Measurements from ENCODE around the gene NUAK2. TPM values are rescaled to one million over a fixed set of nuclear protein-coding genes. Genes with fewer than 3 reads are reported as not detected.
A peak's percentile ranks its signal among the peaks of the same experiment; 100 is the strongest.

The NUAK2 gene
- total and polyA plus RNA-seq, 2 experiments from 2014 or later: 3.0 to 3.8 TPM

DNA sequence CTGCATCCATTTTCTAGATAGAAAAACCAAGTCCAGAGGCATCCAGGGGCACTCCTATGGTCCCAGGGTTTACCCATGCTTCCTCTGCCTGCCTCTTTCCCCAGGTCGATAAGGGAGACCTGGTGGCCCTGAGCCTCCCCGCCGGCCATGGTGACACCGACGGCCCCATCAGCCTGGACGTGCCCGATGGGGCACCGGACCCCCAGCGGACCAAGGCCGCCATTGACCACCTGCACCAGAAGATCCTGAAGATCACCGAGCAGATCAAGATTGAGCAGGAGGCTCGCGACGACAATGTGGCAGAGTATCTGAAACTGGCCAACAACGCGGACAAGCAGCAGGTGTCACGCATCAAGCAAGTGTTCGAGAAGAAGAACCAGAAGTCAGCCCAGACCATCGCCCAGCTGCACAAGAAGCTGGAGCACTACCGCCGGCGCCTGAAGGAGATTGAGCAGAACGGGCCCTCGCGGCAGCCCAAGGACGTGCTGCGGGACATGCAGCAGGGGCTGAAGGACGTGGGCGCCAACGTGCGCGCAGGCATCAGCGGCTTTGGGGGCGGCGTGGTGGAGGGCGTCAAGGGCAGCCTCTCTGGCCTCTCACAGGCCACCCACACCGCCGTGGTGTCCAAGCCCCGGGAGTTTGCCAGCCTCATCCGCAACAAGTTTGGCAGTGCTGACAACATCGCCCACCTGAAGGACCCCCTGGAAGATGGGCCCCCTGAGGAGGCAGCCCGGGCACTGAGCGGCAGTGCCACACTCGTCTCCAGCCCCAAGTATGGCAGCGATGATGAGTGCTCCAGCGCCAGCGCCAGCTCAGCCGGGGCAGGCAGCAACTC, 52.5 kb downstream of the NUAK2 start:
- Histone ChIP-seq H3K9me3 (ENCODE audit: low read depth) (no peaks in the 10 kb centered on the region), H3K4me3 (no peak overlapping the region), H3K27me3 (replicated peaks; ENCODE audit: insufficient read depth) (no peaks in the 10 kb centered on the region), H2AFZ (no peak overlapping the region), H4K20me1 (ENCODE audit: insufficient read depth) (no peaks in the 10 kb centered on the region), H3F3A (ENCODE audit: insufficient read depth) (peaks cover 4% of the 10 kb centered on the region; the same call in 1 of the 2 replicates), H3K4me2 (ENCODE audit: unreplicated experiment) (no peak overlapping the region), H3K4me1 (ENCODE audit: insufficient read depth) (peaks cover 9% of the 10 kb centered on the region), H3K36me3 (ENCODE audit: low read depth) (no peaks in the 10 kb centered on the region), H3K9me2 (ENCODE audit: insufficient read depth) (no peaks in the 10 kb centered on the region), H3K27ac (no peak overlapping the region), H3K9ac (no peak overlapping the region), H3K79me2 (ENCODE audit: insufficient read depth) (no peaks in the 10 kb centered on the region)
- DNase-seq: no peak
- in situ Hi-C loops (cut with MboI): no loop called here
- no peak for TF ChIP-seq EZH2phosphoT487 (IDR thresholded peaks at IDR 0.05; ENCODE audit: insufficient read depth, low read depth)
- TF ChIP-seq EZH2 (IDR thresholded peaks at IDR 0.05; ENCODE audit: insufficient read depth, poor library complexity, severe bottlenecking): no peak
- 97 to 98% methylated on average over 48 of the region's 48 CpGs for WGBS, 2 experiments (ENCODE audit: low coverage in 1 of 2, low lambda C conversion rate in 2 of 2, missing lambda C conversion rate in 2 of 2)

- Histone ChIP-seq H4K20me1 (ENCODE audit: insufficient read depth) (no peaks in the 10 kb centered on the region), H3K4me1 (ENCODE audit: insufficient read depth) (peaks cover 15% of the 10 kb centered on the region), H3K9me3 (ENCODE audit: low read depth) (no peaks in the 10 kb centered on the region), H3K4me2 (ENCODE audit: unreplicated experiment) (no peak overlapping the region), H3K27me3 (replicated peaks; ENCODE audit: insufficient read depth) (no peaks in the 10 kb centered on the region), H3K27ac (no peak overlapping the region), H3K9me2 (ENCODE audit: insufficient read depth) (no peaks in the 10 kb centered on the region), H3K79me2 (ENCODE audit: insufficient read depth) (no peaks in the 10 kb centered on the region), H3F3A (ENCODE audit: insufficient read depth) (peaks cover 9% of the 10 kb centered on the region; the same call in 1 of the 2 replicates), H3K36me3 (ENCODE audit: low read depth) (no peaks in the 10 kb centered on the region), H2AFZ (no peak overlapping the region), H3K9ac (no peak overlapping the region), H3K4me3 (no peak overlapping the region)
- no peak for TF ChIP-seq EZH2 (IDR thresholded peaks at IDR 0.05; ENCODE audit: insufficient read depth, poor library complexity, severe bottlenecking)
- TF ChIP-seq EZH2phosphoT487 (IDR thresholded peaks at IDR 0.05; ENCODE audit: insufficient read depth, low read depth): no peak
- in situ Hi-C loops (cut with MboI): no loop called here
- WGBS, 2 experiments (ENCODE audit: low coverage in 1 of 2, low lambda C conversion rate in 2 of 2, missing lambda C conversion rate in 2 of 2): 95 to 97% methylated on average over 8 of the region's 8 CpGs
- no peak for DNase-seq
Measured at GRCh38 chr1:205267306-205267902, 54.1 kb downstream of the NUAK2 start.

DNA sequence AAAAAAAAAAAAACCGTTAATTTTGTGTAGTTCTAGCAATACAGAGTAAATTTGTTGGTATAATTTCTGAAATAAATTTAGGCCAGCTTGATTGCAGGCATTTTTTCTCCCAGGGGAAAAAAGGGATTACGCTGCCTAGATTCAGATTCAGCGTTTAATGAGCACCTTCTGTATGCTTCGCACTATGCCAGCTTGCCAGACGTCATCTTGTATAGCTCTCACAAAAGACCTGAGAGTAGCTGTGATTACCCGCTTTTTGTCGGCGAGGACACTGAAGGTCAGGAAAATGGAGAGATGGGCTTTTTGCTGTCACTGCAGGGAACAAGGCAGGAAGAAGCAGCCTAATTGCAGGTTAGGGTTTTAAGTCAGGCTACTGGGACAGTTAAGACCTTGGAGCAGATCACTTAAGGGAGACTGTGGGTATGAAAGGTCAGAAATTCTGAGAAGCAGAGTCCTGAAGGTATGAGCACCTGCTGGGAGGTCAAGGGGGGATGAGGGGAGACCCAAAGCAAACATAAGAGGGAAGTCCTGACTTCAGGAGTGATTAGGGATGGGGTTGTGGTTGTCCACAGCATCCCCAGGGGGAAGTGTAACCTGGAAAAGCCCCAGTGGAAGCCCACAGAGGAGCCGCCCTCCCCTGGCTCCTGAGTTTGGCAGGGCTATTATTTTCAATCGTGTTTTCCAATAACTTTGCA, 54.8 kb downstream of the NUAK2 start:
- 0 out of 2 replicates have a peak overlapping the region, but pooled peaks have one; percentile 9 for H3K4me3 ChIP-seq
- TF ChIP-seq EZH2 (IDR thresholded peaks at IDR 0.05; ENCODE audit: insufficient read depth, poor library complexity, severe bottlenecking) (no peak), EZH2phosphoT487 (IDR thresholded peaks at IDR 0.05; ENCODE audit: insufficient read depth, low read depth) (no peak)
- H3K36me3 ChIP-seq (ENCODE audit: low read depth): no peaks in the 10 kb centered on the region
- no peak overlapping the region for H3K4me2 ChIP-seq (ENCODE audit: unreplicated experiment)
- no peaks in the 10 kb centered on the region for H3K79me2 ChIP-seq (ENCODE audit: insufficient read depth)
- H3K27ac ChIP-seq: peak overlapping the region; percentile 51
- H4K20me1 ChIP-seq (ENCODE audit: insufficient read depth): no peaks in the 10 kb centered on the region
- peak overlapping the region; percentile 40 for H2AFZ ChIP-seq
- no peak for DNase-seq
- in situ Hi-C loops (cut with MboI): no loop called here
- 69 to 71% methylated on average over 10 of the region's 10 CpGs for WGBS, 2 experiments (ENCODE audit: low coverage in 1 of 2, low lambda C conversion rate in 2 of 2, missing lambda C conversion rate in 2 of 2)
- peaks cover 21% of the 10 kb centered on the region for H3K4me1 ChIP-seq (ENCODE audit: insufficient read depth)
- no peaks in the 10 kb centered on the region for H3K9me3 ChIP-seq (ENCODE audit: low read depth)
- peak overlapping the region; percentile 33 for H3K9ac ChIP-seq
- H3K9me2 ChIP-seq (ENCODE audit: insufficient read depth): no peaks in the 10 kb centered on the region
- peaks cover 9% of the 10 kb centered on the region; the same call in 1 of the 2 replicates for H3F3A ChIP-seq (ENCODE audit: insufficient read depth)
- no peaks in the 10 kb centered on the region for H3K27me3 ChIP-seq (replicated peaks; ENCODE audit: insufficient read depth)

GRCh38 chr1:205263580-205264190, 57.9 kb downstream of the NUAK2 start:
- H3K27me3 ChIP-seq (replicated peaks; ENCODE audit: insufficient read depth): no peaks in the 10 kb centered on the region
- H3K9me2 ChIP-seq (ENCODE audit: insufficient read depth): no peaks in the 10 kb centered on the region
- 87 to 93% methylated on average over 2 of the region's 2 CpGs for WGBS, 2 experiments (ENCODE audit: low coverage in 1 of 2, low lambda C conversion rate in 2 of 2, missing lambda C conversion rate in 2 of 2)
- no peaks in the 10 kb centered on the region for H3K79me2 ChIP-seq (ENCODE audit: insufficient read depth)
- no peak overlapping the region for H2AFZ ChIP-seq
- no peaks in the 10 kb centered on the region for H4K20me1 ChIP-seq (ENCODE audit: insufficient read depth)
- no peak overlapping the region for H3K4me3 ChIP-seq
- peaks cover 9% of the 10 kb centered on the region; the same call in 1 of the 2 replicates for H3F3A ChIP-seq (ENCODE audit: insufficient read depth)
- TF ChIP-seq EZH2 (IDR thresholded peaks at IDR 0.05; ENCODE audit: insufficient read depth, poor library complexity, severe bottlenecking) (no peak), EZH2phosphoT487 (IDR thresholded peaks at IDR 0.05; ENCODE audit: insufficient read depth, low read depth) (no peak)
- no peak overlapping the region for H3K27ac ChIP-seq
- no peaks in the 10 kb centered on the region for H3K9me3 ChIP-seq (ENCODE audit: low read depth)
- H3K9ac ChIP-seq: no peak overlapping the region
- in situ Hi-C loops (cut with MboI): no loop called here
- H3K4me2 ChIP-seq (ENCODE audit: unreplicated experiment): no peak overlapping the region
- DNase-seq: peak; percentile 34
- H3K4me1 ChIP-seq (ENCODE audit: insufficient read depth): peaks cover 21% of the 10 kb centered on the region
- H3K36me3 ChIP-seq (ENCODE audit: low read depth): no peaks in the 10 kb centered on the region

Data from GM23248 (cell line).